Astrocyte (in vitro differentiated cells and primary cell): ENCODE measurements around the gene CTNNB1. TPM values are rescaled to one million over a fixed set of nuclear protein-coding genes. Genes with fewer than 3 reads are reported as not detected.

ENCODE experiments used
- DNase-seq: peaks from one replicate; pipeline ENCODE4 v3.0.0-alpha.2; 2010; ENCODE audit warnings: low read depth
- FAIRE-seq: peaks from 2 replicates; lab custom pipeline; 2011; peaks lifted over from hg19 to GRCh38; lab: Jason Lieb, UNC
- H2AFZ ChIP-seq: 2 replicates; pipeline ENCODE4 v1.6.0; 2012; ENCODE audit warnings: low read depth, low read length, inconsistent platforms
- H3K27ac ChIP-seq: 2 replicates; pipeline ENCODE4 v1.5.1; 2011; ENCODE audit warnings: low read depth, low read length, inconsistent platforms
- H3K27me3 ChIP-seq: 2 replicates; pipeline ENCODE4 v1.6.0; 2011; ENCODE audit warnings: low read length, inconsistent platforms; ENCODE audit not compliant: insufficient read depth
- H3K36me3 ChIP-seq: 2 replicates; pipeline ENCODE4 v1.5.1; 2011; ENCODE audit warnings: low read length, inconsistent platforms; ENCODE audit not compliant: insufficient read depth
- H3K4me1 ChIP-seq: 2 replicates; pipeline ENCODE4 v1.5.1; 2011; ENCODE audit warnings: low read length, inconsistent platforms; ENCODE audit not compliant: insufficient read depth
- H3K4me2 ChIP-seq: 2 replicates; pipeline ENCODE4 v1.6.0; 2012; ENCODE audit warnings: low read length, inconsistent platforms
- H3K4me3 ChIP-seq: 2 replicates; pipeline ENCODE4 v1.5.1; 2011; ENCODE audit warnings: low read depth, mild to moderate bottlenecking, low read length, inconsistent platforms; ENCODE audit not compliant: insufficient read depth
- H3K79me2 ChIP-seq: 2 replicates; pipeline ENCODE4 v1.6.0; 2012; ENCODE audit warnings: mild to moderate bottlenecking, low read length, inconsistent platforms; ENCODE audit not compliant: insufficient read depth
- H3K9ac ChIP-seq: 2 replicates; pipeline ENCODE4 v1.6.0; 2012; ENCODE audit warnings: mild to moderate bottlenecking, low read length, inconsistent platforms
- H3K9me3 ChIP-seq: 2 replicates; pipeline ENCODE4 v1.5.1; 2012; ENCODE audit warnings: low read depth, mild to moderate bottlenecking, low read length, inconsistent platforms; ENCODE audit not compliant: insufficient read depth
- H4K20me1 ChIP-seq: 2 replicates; pipeline ENCODE4 v1.6.0; 2012; ENCODE audit warnings: low read length, inconsistent platforms; ENCODE audit not compliant: insufficient read depth
- H3K27ac Mint-ChIP-seq: one replicate; pipeline ENCODE4 v1.8.0; 2021; ENCODE audit warnings: mild to moderate bottlenecking, mixed read lengths; ENCODE audit not compliant: unreplicated experiment
- H3K27me3 Mint-ChIP-seq: one replicate; pipeline ENCODE4 v1.8.0; 2021; ENCODE audit warnings: low read depth, mixed read lengths; ENCODE audit not compliant: unreplicated experiment
- H3K36me3 Mint-ChIP-seq: one replicate; pipeline ENCODE4 v1.8.0; 2021; ENCODE audit warnings: low read depth, mixed read lengths; ENCODE audit not compliant: unreplicated experiment
- H3K4me1 Mint-ChIP-seq: one replicate; pipeline ENCODE4 v1.8.0; 2021; ENCODE audit warnings: low read depth, mixed read lengths; ENCODE audit not compliant: unreplicated experiment
- H3K4me3 Mint-ChIP-seq: one replicate; pipeline ENCODE4 v1.8.0; 2021; ENCODE audit warnings: mild to moderate bottlenecking, moderate library complexity, mixed read lengths; ENCODE audit not compliant: unreplicated experiment
- H3K9me3 Mint-ChIP-seq: one replicate; pipeline ENCODE4 v1.8.0; 2021; ENCODE audit warnings: mild to moderate bottlenecking, mixed read lengths; ENCODE audit not compliant: unreplicated experiment
- EZH2 ChIP-seq: IDR thresholded peaks from 2 replicates; pipeline ENCODE4 v1.6.1; 2012; ENCODE audit warnings: mild to moderate bottlenecking, low read length, inconsistent platforms; ENCODE audit not compliant: insufficient read depth
- total RNA-seq: library from RNA; stranded (reverse); gene quantifications from 2 replicates; pipeline ENCODE4 v1.2.1, GENCODE V29; 2021
- TF ChIP-seq, protein P1 (sequence below): IDR thresholded peaks from 2 replicates; pipeline ENCODE4 v1.5.1; 2011; ENCODE audit warnings: low read depth, mild to moderate bottlenecking, inconsistent platforms, low read length, moderate library complexity; ENCODE audit not compliant: insufficient read depth

CTNNB1 gene
- total RNA-seq, 1 donor from 2014 or later = 656 TPM

DNA sequence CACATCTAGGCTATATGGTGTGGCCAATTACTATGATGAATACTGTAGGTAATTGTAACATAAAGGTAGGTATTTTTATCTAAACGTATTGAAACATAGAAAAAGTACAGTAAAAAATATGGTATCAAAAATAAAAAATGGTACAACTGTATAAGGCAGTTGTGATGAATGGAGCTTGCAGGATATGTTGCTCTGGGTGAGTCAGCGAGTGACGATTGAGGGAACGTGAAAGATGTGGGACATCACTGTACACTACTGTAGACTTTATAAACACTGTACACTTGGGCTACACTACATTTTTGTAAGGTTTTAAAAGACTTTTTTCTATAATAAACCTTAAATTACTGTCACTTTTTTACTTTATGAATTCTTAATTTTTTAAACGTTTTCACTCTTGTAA is 10.3 kb downstream of the CTNNB1 start:
- no peak for FAIRE-seq
- peaks cover 98% of the 10 kb centered on the region for H4K20me1 ChIP-seq
- H3K27ac Mint-ChIP-seq = no peak overlapping the region

DNA sequence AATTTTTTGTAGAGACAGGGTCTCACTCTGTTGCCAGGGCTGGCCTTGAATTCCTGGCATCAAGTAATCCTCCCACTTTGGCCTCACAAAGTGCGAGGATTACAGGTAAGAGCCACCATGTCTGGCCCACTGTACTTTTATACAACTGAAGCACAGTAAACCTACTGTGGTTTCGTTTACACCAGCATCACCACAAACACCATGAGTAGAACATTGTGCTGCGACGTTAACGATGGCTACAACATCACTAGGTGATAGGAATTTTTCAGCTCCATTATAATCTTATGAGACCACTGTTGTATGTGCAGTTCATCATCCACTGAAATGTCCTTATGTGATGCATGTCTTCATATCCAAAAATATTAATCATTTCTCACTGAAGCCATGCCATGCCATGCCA is 11.7 kb downstream of the CTNNB1 start:
- TF ChIP-seq EZH2 = no peak
- TF ChIP-seq, protein P1, sequence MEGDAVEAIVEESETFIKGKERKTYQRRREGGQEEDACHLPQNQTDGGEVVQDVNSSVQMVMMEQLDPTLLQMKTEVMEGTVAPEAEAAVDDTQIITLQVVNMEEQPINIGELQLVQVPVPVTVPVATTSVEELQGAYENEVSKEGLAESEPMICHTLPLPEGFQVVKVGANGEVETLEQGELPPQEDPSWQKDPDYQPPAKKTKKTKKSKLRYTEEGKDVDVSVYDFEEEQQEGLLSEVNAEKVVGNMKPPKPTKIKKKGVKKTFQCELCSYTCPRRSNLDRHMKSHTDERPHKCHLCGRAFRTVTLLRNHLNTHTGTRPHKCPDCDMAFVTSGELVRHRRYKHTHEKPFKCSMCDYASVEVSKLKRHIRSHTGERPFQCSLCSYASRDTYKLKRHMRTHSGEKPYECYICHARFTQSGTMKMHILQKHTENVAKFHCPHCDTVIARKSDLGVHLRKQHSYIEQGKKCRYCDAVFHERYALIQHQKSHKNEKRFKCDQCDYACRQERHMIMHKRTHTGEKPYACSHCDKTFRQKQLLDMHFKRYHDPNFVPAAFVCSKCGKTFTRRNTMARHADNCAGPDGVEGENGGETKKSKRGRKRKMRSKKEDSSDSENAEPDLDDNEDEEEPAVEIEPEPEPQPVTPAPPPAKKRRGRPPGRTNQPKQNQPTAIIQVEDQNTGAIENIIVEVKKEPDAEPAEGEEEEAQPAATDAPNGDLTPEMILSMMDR = no peak
- Histone ChIP-seq H3K36me3 (no peaks in the 10 kb centered on the region), H3K79me2 (peaks cover 100% of the 10 kb centered on the region), H4K20me1 (peaks cover 98% of the 10 kb centered on the region), H3K9ac (no peak overlapping the region), H3K9me3 (no peaks in the 10 kb centered on the region), H3K4me2 (no peak overlapping the region), H3K27ac (no peak overlapping the region), H3K27me3 (no peaks in the 10 kb centered on the region), H3K4me3 (no peak overlapping the region), H3K4me1 (peaks cover 2% of the 10 kb centered on the region), H2AFZ (no peak overlapping the region)
- Mint-ChIP-seq H3K4me1 (peaks cover 49% of the 10 kb centered on the region), H3K36me3 (no peaks in the 10 kb centered on the region), H3K27me3 (no peaks in the 10 kb centered on the region), H3K9me3 (no peaks in the 10 kb centered on the region), H3K27ac (no peak overlapping the region), H3K4me3 (no peak overlapping the region)
- FAIRE-seq = no peak
- DNase-seq = no peak

More for the DNA sequence above, 10.3 kb downstream of the CTNNB1 start:
- Histone ChIP-seq H3K27ac (no peak overlapping the region), H2AFZ (no peak overlapping the region), H3K9ac (no peak overlapping the region), H3K4me1 (peaks cover 2% of the 10 kb centered on the region), H3K4me2 (no peak overlapping the region), H3K9me3 (no peaks in the 10 kb centered on the region), H3K27me3 (no peaks in the 10 kb centered on the region), H3K79me2 (peaks cover 100% of the 10 kb centered on the region), H3K36me3 (no peaks in the 10 kb centered on the region), H3K4me3 (no peak overlapping the region)
- H3K36me3 Mint-ChIP-seq = no peaks in the 10 kb centered on the region
- H3K4me1 Mint-ChIP-seq = peaks cover 56% of the 10 kb centered on the region
- no peak for DNase-seq
- no peak overlapping the region for H3K4me3 Mint-ChIP-seq
- TF ChIP-seq, protein P1 = no peak
- TF ChIP-seq EZH2 = no peak
- no peaks in the 10 kb centered on the region for H3K9me3 Mint-ChIP-seq
- no peaks in the 10 kb centered on the region for H3K27me3 Mint-ChIP-seq

DNA sequence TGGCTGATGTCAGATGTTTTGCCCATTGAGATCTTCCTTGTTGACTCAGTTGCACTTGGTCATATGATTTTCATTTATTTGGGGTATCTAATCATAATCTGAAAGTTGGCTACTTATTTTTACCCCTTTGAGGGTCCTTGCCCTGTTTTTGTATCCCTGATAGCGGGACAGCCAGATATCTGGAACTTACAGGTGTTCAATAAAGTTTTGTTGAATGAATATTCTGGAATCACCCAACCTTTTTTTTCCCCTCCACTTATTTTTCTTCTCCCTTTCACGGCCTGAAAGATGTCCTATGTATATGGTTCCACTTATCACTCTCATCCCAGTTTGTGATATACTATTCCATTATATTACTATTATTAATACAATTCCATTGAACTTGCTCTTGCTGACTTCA is 12.8 kb downstream of the CTNNB1 start:
- Mint-ChIP-seq H3K36me3 (no peaks in the 10 kb centered on the region), H3K4me3 (no peak overlapping the region), H3K27me3 (no peaks in the 10 kb centered on the region), H3K27ac (no peak overlapping the region), H3K4me1 (peaks cover 44% of the 10 kb centered on the region), H3K9me3 (no peaks in the 10 kb centered on the region)
- TF ChIP-seq, protein P1 = no peak
- TF ChIP-seq EZH2 = no peak
- H3K9ac ChIP-seq = no peak overlapping the region
- no peak overlapping the region for H3K4me3 ChIP-seq
- H3K27me3 ChIP-seq = no peaks in the 10 kb centered on the region
- H3K36me3 ChIP-seq = no peaks in the 10 kb centered on the region
- DNase-seq (no peak), FAIRE-seq (no peak)
- H2AFZ ChIP-seq = no peak overlapping the region
- H3K27ac ChIP-seq = no peak overlapping the region
- peaks cover 98% of the 10 kb centered on the region for H4K20me1 ChIP-seq
- H3K4me1 ChIP-seq = peaks cover 3% of the 10 kb centered on the region
- H3K4me2 ChIP-seq = no peak overlapping the region
- H3K9me3 ChIP-seq = no peaks in the 10 kb centered on the region
- H3K79me2 ChIP-seq = peaks cover 100% of the 10 kb centered on the region
